ENCODE results near the gene SKP1.

DNA sequence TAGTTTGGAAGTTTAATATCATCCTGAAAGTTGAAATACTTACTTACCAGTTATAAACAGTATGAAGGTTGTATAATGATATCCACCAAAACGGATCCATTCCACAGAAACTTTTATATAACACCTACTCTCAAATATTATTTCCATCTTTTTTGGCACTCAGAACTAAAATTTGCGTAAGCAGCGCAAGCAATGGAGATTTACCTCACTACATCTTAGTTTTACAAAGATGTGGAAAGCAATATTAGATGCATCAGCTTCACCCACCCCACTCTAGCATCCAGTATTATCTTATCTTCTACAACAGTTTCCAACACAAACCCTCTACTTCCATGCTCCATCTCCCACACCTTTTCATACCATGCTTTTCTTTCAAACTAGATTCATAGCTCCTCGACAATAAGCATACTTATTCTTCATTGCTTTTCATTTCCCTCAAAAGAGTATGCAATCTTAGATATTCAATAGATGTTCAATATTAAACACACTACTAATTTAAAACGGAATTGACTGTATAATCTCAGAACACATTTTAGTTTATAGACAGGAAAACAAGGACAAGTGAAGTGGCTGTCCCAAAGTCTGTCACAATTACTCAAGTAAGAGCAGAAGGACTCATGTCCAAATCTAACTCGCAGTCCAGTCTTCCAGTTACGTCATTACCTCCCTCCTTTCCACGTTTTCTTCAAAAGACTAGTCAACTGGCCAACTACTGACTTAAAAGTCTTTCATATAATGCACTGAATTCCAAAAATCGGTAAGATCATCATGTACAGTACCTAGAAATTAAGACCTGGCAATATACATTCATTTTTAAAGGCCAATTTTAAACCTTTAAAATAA, 46.9 kb upstream of the SKP1 start:
- TF ChIP-seq POLR2AphosphoS5 (IDR thresholded peaks at IDR 0.05): no peak
- TF ChIP-seq, protein P1, sequence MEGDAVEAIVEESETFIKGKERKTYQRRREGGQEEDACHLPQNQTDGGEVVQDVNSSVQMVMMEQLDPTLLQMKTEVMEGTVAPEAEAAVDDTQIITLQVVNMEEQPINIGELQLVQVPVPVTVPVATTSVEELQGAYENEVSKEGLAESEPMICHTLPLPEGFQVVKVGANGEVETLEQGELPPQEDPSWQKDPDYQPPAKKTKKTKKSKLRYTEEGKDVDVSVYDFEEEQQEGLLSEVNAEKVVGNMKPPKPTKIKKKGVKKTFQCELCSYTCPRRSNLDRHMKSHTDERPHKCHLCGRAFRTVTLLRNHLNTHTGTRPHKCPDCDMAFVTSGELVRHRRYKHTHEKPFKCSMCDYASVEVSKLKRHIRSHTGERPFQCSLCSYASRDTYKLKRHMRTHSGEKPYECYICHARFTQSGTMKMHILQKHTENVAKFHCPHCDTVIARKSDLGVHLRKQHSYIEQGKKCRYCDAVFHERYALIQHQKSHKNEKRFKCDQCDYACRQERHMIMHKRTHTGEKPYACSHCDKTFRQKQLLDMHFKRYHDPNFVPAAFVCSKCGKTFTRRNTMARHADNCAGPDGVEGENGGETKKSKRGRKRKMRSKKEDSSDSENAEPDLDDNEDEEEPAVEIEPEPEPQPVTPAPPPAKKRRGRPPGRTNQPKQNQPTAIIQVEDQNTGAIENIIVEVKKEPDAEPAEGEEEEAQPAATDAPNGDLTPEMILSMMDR (IDR thresholded peaks at IDR 0.05): no peak
- TF ChIP-seq POLR2A (IDR thresholded peaks at IDR 0.05): no peak
